NCI-H226 (cell line): ENCODE data around the gene THEMIS.
"Not testable (repeated sequence)": the region's sequence is repeated elsewhere in the genome, so short reads cannot be mapped to it uniquely, and the experiment has no call there.

Experiments
- DNase-seq: peaks from one replicate; pipeline ENCODE4 v3.0.0-alpha.2; 2015

The THEMIS gene

DNA sequence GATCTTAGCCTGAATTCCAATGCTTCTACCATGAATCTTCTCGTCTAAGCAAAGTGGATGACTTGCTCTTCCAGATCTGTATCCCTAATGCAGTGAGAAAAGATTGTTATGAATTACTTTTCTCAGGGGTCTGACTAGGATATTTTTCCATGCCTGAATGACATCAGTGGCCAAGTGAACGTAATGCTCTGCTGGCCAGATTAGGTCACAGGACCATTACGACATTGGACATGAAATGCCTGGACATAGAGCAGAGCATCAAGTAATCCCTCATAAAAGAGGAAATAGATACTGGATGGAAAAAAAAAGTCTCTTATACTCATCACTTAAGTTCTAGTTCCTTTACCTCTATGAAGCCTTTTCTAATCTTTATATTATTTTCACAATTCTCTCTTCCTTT, 12.1 kb upstream of the THEMIS start:
- DNase-seq, result no peak

DNA sequence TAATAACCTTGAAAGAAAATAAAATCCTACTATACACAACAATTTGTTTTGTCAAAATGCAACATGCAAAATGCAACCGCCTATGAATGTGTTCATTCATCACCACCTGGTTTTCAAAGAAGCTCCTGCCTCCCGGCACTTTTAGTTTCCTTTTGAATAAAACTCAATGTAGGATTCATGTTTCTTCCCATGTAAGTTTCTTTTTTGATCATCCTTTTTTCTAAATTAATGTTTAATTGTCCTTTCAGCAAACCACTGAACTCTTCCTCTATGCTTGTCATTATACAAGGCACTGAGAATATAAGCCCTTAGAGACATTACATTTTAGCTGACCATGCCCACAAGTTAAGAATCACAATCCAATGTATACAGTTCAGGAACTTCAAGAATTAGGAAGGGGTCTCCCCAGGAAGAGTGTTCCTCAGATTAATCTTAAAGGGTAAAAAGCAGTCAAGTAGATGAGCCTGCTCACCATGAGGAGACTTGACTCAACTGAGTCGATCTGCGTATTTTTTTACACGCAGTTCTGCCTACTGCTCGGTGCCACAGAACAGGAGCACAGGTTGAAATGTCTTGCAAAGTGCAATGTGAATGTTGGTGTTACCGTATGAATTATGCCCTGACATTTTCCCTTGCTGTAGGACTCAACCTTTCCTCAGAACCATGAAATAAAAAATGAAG, 7.2 kb upstream of the THEMIS start:
- DNase-seq, result no peak

DNA sequence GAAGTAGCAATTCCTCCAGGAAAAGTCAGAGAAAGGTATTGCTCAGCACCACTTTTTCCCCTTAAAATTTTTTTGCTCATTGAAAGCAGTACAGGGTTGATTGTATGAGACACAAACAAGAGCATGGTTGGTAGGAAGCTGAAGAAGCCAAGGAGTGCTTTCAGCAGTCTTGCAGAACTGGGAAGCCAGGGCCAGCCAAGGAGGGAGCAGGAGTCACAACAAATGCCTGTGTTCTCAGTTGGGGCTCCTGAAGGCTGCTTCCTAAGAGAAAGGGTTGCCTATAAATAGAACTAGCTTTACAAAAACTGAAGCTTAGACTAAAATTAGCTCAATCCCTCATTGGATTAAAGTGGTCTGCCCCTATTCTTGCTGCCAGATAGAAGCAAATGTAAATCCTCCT, 3.3 kb upstream of the THEMIS start:
- no peak for DNase-seq

- DNase-seq, result no peak
Observed at GRCh38 chr6:127902933-127903332, 2.1 kb upstream of the THEMIS start.

- DNase-seq, result no peak
Observed at GRCh38 chr6:127897484-127897883, 3.4 kb downstream of the THEMIS start.

GRCh38 chr6:127894051-127894450, 6.8 kb downstream of the THEMIS start:
- no peak for DNase-seq

GRCh38 chr6:127893541-127893940, 7.3 kb downstream of the THEMIS start:
- DNase-seq, result no peak

- DNase-seq, result no peak
Observed at GRCh38 chr6:127891731-127892326, 9.0 kb downstream of the THEMIS start.

DNA sequence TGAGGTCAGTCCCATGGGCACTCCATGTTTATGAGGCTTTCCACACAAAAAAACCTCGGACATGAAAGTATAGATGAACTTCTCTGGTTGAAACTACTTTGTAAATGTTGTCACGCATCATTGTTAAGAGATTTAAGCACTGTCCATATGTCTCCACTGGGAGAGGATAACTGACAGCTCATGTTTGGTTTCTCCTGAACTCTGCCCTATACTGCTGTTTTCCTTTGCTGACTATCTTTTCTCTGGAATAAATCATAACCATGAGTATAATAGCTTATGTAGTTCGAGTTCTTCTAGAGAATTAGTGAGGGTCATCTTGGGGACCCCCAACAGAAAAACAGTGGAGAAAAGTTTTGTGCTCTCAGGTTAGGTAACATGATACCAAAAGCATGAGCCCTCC, 14.3 kb downstream of the THEMIS start:
- no peak for DNase-seq

GRCh38 chr6:127884134-127884533, 16.7 kb downstream of the THEMIS start:
- DNase-seq, result no peak

DNA sequence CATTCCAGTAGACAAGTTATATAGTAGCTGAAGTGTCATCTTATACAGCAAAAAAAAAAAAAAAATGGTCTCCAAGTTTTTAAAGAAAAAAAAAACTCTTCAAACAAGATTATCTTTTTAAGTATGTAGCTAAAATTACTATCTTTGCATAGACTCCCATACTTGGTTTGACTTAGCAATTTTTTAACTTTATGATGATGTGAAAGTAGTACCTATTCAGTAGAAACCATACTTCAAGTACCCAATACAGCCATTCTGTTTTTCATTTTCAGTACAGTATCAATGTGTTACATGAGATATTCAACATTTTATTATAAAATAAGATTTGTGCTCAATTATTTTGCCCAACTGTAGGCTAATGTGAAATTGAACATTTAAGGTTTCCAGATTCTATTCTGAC, 18.9 kb downstream of the THEMIS start:
- not testable (repeated sequence) for DNase-seq

DNA sequence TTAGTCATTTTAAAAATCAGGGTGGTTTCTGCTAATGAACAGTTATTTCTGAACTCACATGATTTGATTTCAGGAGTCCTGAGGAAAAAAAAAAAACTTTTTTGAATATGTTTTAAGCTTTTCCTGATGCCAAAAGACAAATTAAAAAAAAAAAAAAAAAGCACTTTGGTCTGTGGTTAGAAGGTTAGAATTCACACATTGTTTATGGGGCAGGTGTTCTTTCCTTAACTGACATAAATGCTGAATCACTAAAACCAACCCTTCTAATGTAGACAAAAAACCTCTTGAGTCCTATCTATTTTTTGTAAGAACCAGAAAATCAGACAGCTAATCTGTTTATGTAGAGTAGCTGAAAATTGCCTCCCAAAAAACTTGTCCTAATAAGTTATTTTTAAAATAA, 20.4 kb downstream of the THEMIS start:
- DNase-seq, result no peak

DNA sequence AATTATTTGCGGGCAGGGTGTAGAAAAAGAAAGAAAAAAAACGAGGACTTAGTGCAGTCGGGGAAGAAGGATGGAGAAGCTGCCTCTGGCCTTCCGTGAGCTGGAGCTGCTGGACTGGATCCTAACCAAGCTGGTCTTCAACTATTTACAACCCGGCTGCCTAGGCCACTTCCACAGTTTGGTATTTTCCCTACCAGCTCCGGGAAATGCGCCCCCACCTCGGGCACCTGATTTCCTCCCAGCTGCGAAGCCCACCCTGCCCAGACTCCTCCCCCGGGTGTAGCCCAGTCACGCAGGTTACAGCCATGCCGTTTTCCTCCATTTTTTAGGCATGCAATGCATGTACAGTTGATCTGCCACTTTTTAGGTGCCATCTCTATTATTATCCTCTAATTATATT, 21.2 kb downstream of the THEMIS start:
- no peak for DNase-seq

DNA sequence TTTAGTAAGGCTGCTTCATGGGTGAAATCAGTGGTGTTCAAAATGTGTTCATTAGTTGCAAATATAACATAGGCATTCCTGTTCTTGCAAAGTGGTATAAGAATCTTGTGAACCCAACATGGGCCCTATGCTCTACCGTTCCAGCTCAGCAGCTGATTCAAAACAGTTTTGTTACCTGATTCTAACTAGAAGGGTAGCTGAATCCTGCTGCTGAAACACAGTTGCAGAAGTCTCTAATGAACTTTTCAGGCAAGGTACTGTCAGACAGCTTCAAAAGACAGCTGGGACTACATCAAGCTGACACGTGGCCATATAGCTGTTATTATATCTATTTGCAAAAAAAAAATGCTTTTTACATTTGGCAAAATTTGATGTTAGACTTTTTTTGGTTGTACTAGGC, 22.7 kb downstream of the THEMIS start:
- no peak for DNase-seq

GRCh38 chr6:127877231-127877630, 23.6 kb downstream of the THEMIS start:
- no peak for DNase-seq

GRCh38 chr6:127869772-127870404, 31.0 kb downstream of the THEMIS start:
- peak; percentile 5 for DNase-seq

- DNase-seq, result no peak
Observed at GRCh38 chr6:127869183-127869582, 31.7 kb downstream of the THEMIS start.

GRCh38 chr6:127868338-127868737, 32.5 kb downstream of the THEMIS start:
- DNase-seq, result no peak

- no peak for DNase-seq
Observed at GRCh38 chr6:127866766-127867165, 34.1 kb downstream of the THEMIS start.

DNA sequence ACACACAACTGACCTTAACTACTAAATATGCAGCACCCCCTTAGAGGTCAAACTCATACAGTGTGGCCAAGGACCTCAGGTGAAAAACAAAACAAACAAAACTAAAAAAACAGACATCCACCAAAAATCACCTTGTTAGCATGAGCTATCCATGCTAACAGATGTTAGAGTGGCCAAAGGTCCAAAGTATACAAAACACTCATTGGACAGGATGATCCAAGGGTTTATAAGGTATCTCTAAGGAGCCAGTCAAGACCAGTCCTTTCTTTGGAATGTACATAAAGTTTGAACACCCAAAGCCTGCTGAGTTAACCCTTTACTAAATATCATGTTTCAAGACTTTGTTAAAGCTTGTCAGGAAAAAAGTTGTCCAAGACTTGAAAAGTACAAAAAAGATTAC, 35.8 kb downstream of the THEMIS start:
- no peak for DNase-seq

- no peak for DNase-seq
Observed at GRCh38 chr6:127864701-127865100, 36.2 kb downstream of the THEMIS start.

- no peak for DNase-seq
Observed at GRCh38 chr6:127860723-127861122, 40.1 kb downstream of the THEMIS start.

GRCh38 chr6:127859956-127860355, 40.9 kb downstream of the THEMIS start:
- DNase-seq, result no peak

DNA sequence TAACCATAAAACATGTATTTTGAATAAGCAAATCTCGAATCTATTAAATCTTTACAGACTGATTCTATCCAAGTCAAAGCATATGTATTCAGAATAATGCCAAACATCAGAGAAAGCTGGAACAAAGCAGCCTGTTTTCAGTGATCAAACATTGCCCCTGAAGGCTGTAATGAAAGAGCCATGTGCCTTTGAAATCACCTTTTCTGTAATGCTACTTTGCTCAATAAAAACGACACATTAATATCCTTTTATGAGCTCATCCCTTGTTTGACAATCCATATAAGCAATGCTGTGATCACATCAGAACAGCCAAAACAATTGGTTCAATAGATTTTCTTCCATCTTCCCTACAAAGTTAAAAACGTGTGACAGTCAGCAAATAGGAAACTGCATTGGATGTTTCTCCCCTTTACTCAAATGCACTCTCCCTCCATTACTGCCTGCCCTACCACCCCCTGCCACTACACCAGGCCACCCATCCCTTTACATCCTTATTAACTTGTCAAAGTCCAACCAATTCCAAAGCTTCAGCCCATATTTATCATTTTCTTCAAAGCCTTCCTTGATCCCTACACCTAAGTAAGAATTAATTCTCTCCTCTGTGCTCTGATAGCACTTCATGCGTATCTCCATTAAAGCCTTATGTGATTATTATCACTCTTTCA, 42.0 kb downstream of the THEMIS start:
- DNase-seq, result no peak
